Activated CD4-positive, alpha-beta T cell treated with anti-CD3 and anti-CD28 coated beads, Interleukin-2, amount 50 U/mL, for 1 hour (primary cell): ENCODE results near the gene SLC25A21.
"Not testable (repeated sequence)": the region's sequence is repeated elsewhere in the genome, so short reads cannot be mapped to it uniquely, and the experiment has no call there.

Experiments used
- DNase-seq: peaks from one replicate; pipeline ENCODE4 v3.0.0-alpha.2; 2020

SLC25A21 gene

GRCh38 chr14:37172024-37172869, at the start of gene SLC25A21:
Gene SLC25A21, minus strand, starts transcription at chr14:37172606.
- DNase-seq = no peak

GRCh38 chr14:37221073-37221472, 48.7 kb upstream of the SLC25A21 start:
- no peak for DNase-seq

DNA sequence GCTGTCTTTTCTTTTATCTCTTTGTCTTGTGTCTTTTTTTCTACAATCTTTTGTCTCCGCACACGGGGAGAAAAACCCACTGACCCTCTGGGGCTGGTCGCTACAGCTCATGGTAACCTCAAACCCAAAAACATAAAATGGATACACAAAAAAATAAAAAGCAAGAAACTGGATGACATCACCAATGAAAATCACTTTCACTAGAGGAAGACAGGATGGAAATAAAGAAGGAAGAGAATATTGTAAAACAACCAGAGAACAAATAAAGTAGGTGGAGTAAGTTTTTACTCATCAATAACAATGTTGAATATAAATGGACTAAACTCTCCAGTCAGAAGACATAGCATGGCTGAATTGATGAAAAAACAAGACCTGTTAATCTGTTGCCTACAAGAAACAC, 42.9 kb upstream of the SLC25A21 start:
- no peak for DNase-seq

GRCh38 chr14:37213016-37213415, 40.6 kb upstream of the SLC25A21 start:
- no peak for DNase-seq

GRCh38 chr14:37210448-37210847, 38.0 kb upstream of the SLC25A21 start:
- no peak for DNase-seq

- DNase-seq = not testable (repeated sequence)
Observed at GRCh38 chr14:37209617-37210016, 37.2 kb upstream of the SLC25A21 start.

GRCh38 chr14:37205623-37206605, 33.5 kb upstream of the SLC25A21 start:
- DNase-seq = not testable (repeated sequence)

GRCh38 chr14:37203423-37203822, 31.0 kb upstream of the SLC25A21 start:
- DNase-seq = no peak

DNA sequence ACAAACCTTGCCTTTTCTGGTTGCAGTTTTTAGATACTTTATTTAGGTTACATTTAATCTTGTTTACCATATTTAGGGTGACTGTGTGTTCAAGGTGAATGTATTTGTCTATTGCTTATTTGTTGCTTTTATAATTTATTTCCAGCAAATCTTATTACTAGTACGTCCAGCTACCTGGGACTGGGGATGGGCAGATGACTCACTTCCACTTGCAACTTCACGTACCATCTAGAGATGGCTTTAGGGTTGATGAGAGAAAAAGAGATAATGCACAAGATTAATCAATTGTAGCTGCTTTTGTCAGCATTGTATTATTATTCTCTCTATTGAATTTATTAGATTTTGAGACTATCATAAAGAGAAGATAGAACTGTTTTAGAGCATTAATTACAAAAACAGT, 30.4 kb upstream of the SLC25A21 start:
- DNase-seq = no peak

- no peak for DNase-seq
Observed at GRCh38 chr14:37202265-37202664, 29.9 kb upstream of the SLC25A21 start.

GRCh38 chr14:37201724-37202123, 29.3 kb upstream of the SLC25A21 start:
- DNase-seq = no peak

- DNase-seq = no peak
Observed at GRCh38 chr14:37198907-37199306, 26.5 kb upstream of the SLC25A21 start.

- no peak for DNase-seq
Observed at GRCh38 chr14:37198273-37198598, 25.8 kb upstream of the SLC25A21 start.

- peak; percentile 1 for DNase-seq
Observed at GRCh38 chr14:37197421-37198272, 25.2 kb upstream of the SLC25A21 start, which contains the start of gene MIPOL1. Gene MIPOL1, plus strand, starts transcription at chr14:37197937. Its CDS starts 49,952 bp downstream, at chr14:37247889.

GRCh38 chr14:37196604-37197420, 24.4 kb upstream of the SLC25A21 start:
- DNase-seq = no peak

- DNase-seq = no peak
Observed at GRCh38 chr14:37195327-37195726, 22.9 kb upstream of the SLC25A21 start.

- DNase-seq = no peak
Observed at GRCh38 chr14:37194698-37195097, 22.3 kb upstream of the SLC25A21 start.

DNA sequence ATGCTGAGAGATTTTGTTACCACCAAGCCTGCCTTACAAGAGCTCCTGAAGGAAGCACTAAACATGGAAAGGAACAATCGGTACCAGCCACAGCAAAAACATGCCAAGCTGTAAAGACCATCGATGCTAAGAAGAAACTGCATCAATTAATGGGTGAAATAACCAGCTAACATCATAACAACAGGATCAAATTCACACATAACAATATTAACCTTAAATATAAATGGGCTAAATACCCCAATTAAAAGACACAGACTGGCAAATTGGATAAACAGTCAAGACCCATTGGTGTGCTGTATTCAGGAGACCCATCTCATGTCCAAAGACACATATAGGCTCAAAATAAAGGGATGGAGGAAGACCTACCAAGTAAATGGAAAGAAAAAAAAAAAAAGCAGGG, 17.3 kb upstream of the SLC25A21 start:
- DNase-seq = not testable (repeated sequence)

DNA sequence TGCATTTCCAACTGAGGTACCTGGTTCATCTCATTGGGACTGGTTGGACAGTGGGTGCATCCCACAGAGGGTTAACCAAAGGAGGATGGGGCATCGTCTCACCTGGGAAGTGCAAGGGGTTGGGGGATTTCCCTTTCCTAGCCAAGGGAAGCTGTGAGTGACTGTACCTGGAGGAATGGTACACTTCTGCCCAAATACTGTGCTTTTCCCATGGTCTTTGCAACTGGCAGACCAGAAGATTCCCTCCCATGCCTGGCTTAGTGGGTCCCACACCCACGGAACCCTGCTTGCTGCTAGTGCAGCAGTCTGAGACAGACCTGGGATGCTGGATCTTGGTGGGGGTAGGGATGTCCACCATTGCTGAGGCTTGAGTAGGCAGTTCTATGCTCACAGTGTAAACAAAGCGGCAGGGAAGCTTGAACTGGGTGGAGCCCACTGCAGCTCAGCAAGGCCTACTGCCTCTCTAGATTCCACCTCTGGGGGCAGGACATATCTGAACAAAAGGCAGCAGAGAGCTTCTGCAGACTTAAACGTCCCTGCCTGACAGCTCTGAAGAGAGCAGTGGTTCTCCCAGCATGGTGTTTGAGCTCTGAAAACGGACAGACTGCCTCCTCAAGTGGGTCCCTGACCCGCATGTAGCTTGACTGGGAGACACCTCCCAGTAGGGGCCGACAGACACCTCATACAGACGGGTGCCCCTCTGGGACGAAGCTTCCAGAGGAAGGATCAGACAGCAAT, 15.6 kb upstream of the SLC25A21 start:
- DNase-seq = not testable (repeated sequence)

DNA sequence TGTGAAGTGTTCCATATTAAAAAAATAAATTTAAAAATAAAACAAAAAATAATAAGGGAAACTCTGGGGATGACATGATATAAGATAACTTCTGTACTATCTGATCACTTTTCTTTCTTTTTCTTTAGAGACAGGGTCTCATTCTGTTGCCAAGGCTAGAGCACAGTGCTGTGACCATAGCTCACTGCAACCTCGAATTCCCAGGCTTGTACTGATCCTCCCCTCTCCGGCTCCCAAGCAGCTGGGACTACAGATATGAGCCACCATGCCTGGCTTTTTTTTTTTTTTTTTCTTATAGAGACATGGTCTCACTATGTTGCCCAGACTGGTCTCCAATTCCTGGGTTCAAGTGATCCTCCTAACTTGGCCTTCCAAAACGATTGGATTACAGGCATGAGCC, 14.9 kb upstream of the SLC25A21 start:
- no peak for DNase-seq

- DNase-seq = no peak
Observed at GRCh38 chr14:37186865-37187264, 14.5 kb upstream of the SLC25A21 start.
